CD4-positive, alpha-beta T cell treated with Interleukin-6 for 4 hours (primary cell): ENCODE results near the gene CCDC158.
A peak's percentile ranks its signal among the peaks of the same experiment; 100 is the strongest.
"Not testable (repeated sequence)": the region's sequence is repeated elsewhere in the genome, so short reads cannot be mapped to it uniquely, and the experiment has no call there.

Experiments
- DNase-seq: peaks from one replicate; pipeline ENCODE4 v3.0.0-alpha.2; 2020; ENCODE audit warnings: mixed read lengths

CCDC158 gene

GRCh38 chr4:76364763-76365162, 56.2 kb downstream of the CCDC158 start:
- DNase-seq, result no peak

DNA sequence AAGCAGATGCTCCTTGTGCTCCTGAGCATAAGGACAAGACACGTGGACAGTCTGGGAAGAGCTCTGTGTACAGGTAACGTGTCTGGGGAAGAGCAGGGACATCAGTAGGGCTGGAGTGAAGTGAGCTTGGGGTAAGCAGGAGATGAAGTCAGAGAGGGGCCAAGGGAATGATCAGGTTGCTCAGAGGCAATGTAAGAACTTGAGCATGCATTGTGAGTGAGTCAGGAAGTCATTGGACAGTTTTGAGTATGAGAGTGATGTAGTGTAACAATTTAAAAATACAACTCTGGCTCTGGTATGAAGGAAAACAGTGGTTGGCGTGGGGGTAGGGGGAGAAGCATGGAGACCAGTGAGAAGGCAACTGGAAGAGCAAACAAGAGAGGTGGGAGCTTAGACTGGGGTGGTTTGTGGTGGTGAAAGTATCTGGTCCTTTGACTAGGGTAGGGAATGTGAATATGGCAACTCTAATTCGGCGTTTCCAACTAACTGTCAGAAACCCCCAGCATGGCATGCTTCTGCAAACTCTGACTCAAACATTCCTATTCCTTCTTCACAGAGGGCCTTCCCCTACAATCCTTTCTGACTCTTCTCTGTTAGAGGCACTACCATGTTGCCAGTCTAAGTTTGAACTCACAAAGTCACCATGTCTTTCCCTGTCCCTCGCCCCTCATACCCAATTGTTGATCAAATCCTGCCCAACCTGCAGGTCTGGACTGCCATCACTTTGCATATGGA, 57.2 kb downstream of the CCDC158 start:
- DNase-seq, result no peak

DNA sequence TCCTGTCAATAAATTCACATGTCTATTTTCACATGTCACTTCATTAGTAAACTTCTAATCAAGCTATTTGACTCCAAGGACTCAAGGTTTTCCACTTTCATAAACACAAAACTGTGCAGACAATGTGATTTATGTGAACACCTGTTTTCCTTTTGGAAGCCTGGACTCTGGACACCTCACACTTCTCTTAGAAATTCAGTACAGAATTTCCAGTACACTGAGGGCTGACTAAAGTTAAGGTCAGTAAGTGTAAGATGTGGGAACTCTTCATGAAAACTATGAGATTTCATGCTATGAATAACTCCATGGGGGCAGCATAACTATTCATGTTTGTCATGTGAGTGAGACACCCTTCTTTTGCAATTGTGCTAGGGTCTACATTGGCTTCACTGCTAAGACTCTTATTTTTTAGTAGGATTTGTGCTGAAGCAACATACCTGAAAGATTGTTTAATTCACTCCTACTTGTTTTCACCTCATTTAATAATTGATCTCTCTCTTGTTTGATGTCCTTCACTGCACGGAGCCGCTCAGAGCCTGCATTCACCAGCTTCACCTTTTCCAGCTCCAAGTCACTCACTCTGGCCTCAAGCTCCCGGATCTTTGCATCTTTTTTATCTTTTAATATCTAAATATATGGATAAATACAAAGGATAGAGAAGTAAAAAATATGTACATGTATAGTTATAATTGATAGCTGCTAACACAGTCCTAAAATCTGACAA, 59.1 kb downstream of the CCDC158 start:
- DNase-seq, result no peak

DNA sequence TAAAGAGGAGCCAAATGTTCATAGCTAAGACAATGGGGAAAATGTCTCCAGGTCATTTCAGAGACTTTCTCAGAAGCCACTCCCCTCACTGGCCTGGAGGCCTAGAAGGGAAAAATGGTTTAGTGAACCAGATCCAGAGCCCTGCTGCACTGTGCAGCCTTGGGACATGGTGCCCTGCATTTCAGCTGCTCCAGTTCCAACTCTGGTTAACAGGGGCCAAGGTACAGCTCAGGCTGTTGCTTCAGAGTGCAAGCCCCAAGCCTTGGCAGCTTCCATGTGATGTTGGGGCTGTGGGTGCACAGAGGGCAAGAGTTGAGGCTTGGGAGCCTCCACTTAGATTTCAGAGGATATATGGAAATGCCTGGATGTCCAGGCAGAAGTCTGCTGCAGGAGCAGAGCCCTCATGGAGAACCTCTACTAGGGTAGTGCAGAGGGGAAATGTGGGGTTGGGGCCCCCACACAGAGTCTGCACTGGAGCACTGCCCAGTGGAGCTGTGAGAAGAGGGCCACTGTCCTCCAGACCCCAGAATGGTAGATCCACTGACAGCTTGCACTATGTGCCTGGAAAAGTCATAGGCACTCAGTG, 61.0 kb downstream of the CCDC158 start:
- not testable (repeated sequence) for DNase-seq

DNA sequence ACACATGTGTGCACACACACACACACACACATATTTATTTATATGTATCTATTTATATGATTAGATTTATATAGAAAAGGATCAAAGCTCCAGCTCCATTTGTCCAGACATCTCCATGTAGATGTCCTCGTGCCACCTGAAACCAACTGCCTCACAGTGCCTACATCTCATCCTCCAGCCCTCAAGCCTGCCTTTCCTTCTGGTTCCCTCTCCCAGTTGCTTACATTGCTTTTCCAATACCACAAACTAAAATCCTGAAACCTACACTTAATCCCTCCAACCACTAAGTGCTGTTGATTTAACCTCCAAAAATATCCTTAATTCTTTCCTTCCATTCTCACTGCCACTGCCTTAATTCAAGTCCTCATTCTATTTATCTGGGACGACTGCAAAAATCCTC, 63.0 kb downstream of the CCDC158 start:
- no peak for DNase-seq

- peak; percentile 23 for DNase-seq
These were observed 66.1 kb downstream of the CCDC158 start for GRCh38 chr4:76354517-76355473.

- no peak for DNase-seq
These were observed 78.1 kb downstream of the CCDC158 start for GRCh38 chr4:76342803-76343202.

DNA sequence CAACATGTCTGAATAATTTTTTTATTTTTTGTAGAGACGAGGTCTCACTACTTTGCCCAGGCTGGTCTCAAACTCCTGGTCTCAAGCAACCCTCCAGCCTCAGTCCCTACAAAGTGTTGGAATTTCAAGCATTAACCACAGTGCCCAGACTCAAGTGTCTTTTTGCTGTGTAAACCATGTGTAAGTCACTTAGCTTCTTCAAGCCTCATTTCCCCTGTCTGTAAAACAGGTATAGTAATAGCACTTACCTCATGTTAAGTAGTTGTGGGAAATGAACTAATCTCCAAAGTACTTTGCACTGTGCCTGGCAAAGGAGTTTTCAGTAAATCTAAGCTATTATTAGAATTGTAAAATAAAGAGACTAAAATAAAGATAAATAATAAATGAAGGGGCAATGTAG, 78.8 kb downstream of the CCDC158 start:
- no peak for DNase-seq

DNA sequence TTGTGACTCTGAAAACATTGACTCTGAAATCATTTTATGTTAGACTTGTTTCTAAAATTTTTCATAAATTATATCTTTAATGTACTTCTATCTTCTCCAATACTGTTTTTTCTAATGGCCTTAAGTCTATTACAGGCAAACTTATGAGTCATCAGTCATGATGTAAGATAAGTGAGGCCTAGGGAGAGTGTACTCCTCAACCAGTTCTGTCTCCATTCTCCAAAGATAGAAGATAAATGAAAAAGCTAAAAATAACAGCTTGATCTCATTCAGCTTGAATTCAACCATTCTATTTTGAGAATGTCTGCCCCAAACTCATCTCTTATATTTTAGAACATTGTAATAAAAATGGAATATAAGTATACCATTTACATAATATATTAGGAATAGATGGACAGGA, 79.9 kb downstream of the CCDC158 start:
- DNase-seq, result no peak

DNA sequence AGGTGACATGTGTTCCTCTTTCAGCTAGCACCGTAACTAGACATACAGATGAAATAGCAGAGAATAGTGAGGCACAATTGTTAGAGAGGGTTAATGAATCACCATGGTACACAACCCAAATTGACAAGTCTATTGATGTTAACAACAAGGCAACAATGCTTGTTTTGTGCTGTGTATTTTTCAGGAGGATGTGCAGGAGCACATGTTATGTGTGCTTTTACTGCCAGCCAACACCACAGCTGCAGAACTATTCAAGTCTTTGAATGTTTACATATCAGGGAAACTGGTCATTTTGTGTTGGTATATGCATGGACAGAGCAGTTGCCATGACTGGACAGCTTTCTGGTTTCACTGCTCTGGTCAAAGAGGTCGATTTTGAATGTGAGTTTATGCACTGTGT, 81.6 kb downstream of the CCDC158 start:
- no peak for DNase-seq

GRCh38 chr4:76334885-76335284, 86.1 kb downstream of the CCDC158 start:
- DNase-seq, result no peak

- no peak for DNase-seq
These were observed 94.4 kb downstream of the CCDC158 start for GRCh38 chr4:76326515-76326914.

GRCh38 chr4:76325072-76325471, 95.9 kb downstream of the CCDC158 start:
- DNase-seq, result no peak

GRCh38 chr4:76322236-76322635, 98.7 kb downstream of the CCDC158 start:
- DNase-seq, result no peak

DNA sequence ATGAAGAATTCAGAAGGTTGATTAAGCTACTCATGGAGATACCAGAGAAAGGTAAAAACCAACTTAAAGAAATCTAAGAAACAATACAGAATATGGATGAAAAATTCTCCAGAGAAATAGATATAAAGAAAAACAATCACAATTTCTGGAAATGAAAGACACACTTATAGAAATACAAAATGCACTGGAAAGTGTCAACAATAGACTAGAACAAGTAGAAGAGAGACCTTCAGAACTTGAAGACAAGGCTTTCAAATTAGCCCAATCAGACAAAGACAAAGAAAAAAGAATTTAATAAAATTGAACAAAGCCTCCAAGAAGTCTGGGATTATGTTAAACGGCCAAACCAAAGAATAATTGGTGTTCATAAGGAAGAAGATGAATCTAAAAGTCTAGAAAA, 104.8 kb downstream of the CCDC158 start:
- DNase-seq, result no peak

DNA sequence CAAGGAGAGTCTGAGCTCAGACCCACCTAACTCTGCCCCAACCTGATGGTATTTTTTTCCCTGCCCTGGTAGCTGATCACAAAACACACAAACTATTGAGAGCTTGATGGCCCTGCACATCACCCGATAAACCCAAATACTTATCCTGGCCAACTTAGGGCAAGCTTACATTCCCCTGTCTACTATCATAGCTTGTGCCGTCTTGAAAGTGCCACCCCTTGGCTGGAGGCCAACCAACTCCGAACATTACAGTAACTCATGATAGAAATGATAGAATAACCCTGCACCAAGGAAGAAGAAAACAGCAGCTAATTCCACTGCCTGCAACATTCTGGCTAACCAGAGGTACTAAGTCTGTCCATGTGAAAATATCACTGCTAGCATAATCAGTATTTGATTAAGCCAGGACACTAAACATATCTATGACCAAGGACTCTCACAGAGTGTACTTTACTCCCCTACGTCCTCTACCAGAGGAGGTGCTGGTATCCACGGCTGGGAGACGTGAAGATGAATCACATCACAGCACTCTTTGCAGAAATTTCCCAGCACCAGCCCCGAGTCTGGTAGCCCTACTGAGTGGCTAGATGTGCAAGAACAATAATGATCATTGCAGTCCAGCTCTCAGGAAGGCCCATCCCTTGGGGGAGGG, 105.5 kb downstream of the CCDC158 start:
- DNase-seq, result no peak

DNA sequence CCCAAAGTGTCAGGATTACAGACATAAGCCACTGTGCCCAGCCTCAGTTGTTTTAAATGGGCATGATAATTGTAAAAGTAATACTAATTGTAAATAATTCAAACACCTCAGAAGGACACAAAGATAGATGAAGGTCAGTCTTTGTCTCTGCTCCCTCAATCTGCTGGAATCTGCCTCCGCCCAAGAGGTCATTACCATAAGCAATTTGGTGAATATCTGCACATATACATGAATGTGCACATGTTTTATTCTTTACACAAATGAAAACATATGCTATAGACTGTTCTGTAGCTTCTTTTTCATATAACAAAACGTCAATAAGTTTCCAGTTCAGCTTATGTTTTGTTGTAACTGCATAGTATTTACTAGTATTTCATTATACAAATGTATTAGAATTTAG, 107.4 kb downstream of the CCDC158 start:
- DNase-seq, result no peak

DNA sequence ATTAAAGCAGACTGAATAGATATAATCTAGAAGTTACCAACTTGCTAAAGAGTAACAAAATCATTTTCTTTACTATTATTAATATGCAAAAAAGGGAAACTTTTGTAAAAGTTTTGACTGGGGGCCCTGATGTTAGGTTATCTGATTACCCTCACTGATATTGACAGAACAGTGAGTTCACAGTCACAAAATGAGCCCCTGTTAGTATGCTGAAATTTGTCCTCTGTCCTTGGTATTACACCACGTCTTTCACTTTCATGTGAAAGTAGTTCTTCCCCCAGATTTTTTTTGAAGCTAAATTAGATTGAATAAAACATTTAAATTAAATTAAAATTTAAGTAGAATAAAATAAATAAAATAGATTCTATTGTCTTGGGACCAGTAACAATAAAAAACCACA, 108.5 kb downstream of the CCDC158 start:
- DNase-seq, result no peak

DNA sequence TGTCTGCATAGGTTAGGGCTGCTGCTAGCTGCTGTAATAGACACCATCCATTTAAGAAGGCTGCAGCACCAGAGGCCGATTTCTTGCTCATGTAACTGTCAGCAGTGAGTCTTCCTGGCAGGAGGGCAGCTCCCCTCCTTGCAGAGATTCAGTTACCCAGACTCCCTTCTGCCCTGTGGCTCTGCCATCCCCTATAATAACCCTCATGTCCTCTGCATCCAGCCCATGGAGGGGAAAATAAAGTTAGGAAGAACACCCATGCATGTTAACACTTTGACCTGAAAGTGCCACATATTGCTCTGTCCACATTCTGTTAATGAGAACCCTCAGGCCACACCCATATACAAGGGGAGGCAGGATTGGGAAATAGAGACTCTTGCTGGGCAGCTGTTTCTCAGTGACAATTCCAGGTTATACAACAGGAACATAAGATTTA, 109.0 kb downstream of the CCDC158 start:
- no peak for DNase-seq

GRCh38 chr4:76310683-76311082, 110.3 kb downstream of the CCDC158 start:
- DNase-seq, result no peak

- no peak for DNase-seq
These were observed 110.9 kb downstream of the CCDC158 start for GRCh38 chr4:76309939-76310550.

GRCh38 chr4:76308548-76308947, 112.4 kb downstream of the CCDC158 start:
- DNase-seq, result no peak
